HCT116 (cell line): ENCODE measurements around the gene ARHGDIA.

ENCODE experiments used
- CTCF ChIP-seq, 3 experiments: fragments of 200-600 bp in 1 of 3; sonication (generic) in 1 of 3; IDR thresholded peaks in 2 of 3; conservative IDR thresholded peaks in 1 of 3; 2 replicates each; pipeline ENCODE4 v1.5.1; 2012 to 2017; ENCODE audit warnings: low read depth in 2 of 3, low read length in 2 of 3, antibody characterized with exemption in 1 of 3, borderline replicate concordance in 1 of 3, control low read depth in 1 of 3, mild to moderate bottlenecking in 1 of 3, mixed read lengths in 1 of 3, mixed run types in 1 of 3, moderate library complexity in 1 of 3; ENCODE audit not compliant: insufficient read depth in 1 of 3
- EZH2phosphoT487 ChIP-seq: fragments of 200-600 bp; IDR thresholded peaks from 2 replicates; pipeline ENCODE4 v1.6.1; 2018; ENCODE audit warnings: antibody characterized with exemption, borderline replicate concordance
- FOSL1 ChIP-seq: IDR thresholded peaks from 2 replicates; pipeline ENCODE4 v1.6.1; 2012; ENCODE audit warnings: low read depth
- JUND ChIP-seq: IDR thresholded peaks from 2 replicates; pipeline ENCODE4 v1.6.1; 2012
- POLR2A ChIP-seq: IDR thresholded peaks from 2 replicates; pipeline ENCODE4 v1.7.0; 2011; ENCODE audit warnings: borderline replicate concordance; ENCODE audit not compliant: insufficient read depth, insufficient read length; ENCODE audit errors: extremely low read depth
- POLR2AphosphoS5 ChIP-seq: IDR thresholded peaks from 2 replicates; pipeline ENCODE4 v1.6.1; 2011; ENCODE audit warnings: mild to moderate bottlenecking, low read depth, low read length, moderate library complexity
- REST ChIP-seq: IDR thresholded peaks from 2 replicates; pipeline ENCODE4 v1.6.1; 2012; ENCODE audit warnings: low read depth
- SIN3A ChIP-seq: IDR thresholded peaks from 2 replicates; pipeline ENCODE4 v1.6.1; 2012; ENCODE audit warnings: low read depth
- SRF ChIP-seq: IDR thresholded peaks from 2 replicates; pipeline ENCODE4 v1.6.1; 2012; ENCODE audit warnings: low read depth
- ZNF274 ChIP-seq: fragments of 200-500 bp; sonication (Bioruptor generic); IDR thresholded peaks from 2 replicates; pipeline ENCODE4 v1.6.1; 2014; ENCODE audit warnings: mild to moderate bottlenecking, low read depth, low read length, inconsistent platforms

GRCh38 chr17:81867991-81868673 lies 3.0 kb downstream of the ARHGDIA start:
- TF ChIP-seq REST: no peak
- no peak for TF ChIP-seq FOSL1
- TF ChIP-seq EZH2phosphoT487: no peak
- no peak for TF ChIP-seq CTCF (IDR thresholded peaks at IDR 0.05 in 2 of 3, conservative IDR thresholded peaks at IDR 0.05 in 1 of 3; ENCODE audit: borderline replicate concordance in 1 of 3, insufficient read depth in 1 of 3, low read depth in 2 of 3, low read length in 2 of 3)
- TF ChIP-seq JUND: no peak
- TF ChIP-seq ZNF274: no peak
- peak; percentile 7 for TF ChIP-seq POLR2AphosphoS5
- peak; percentile 92 for TF ChIP-seq POLR2A
- no peak for TF ChIP-seq SIN3A
- no peak for TF ChIP-seq SRF
